Muscle of leg (tissue), 11 donors: ENCODE data around the gene FPGS. TPM values are rescaled to one million over a fixed set of nuclear protein-coding genes. Genes with fewer than 3 reads are reported as not detected.

Experiments
- DNase-seq: peaks from one replicate; pipeline ENCODE4 v3.0.0; 2013
- H3K27ac ChIP-seq: one replicate; pipeline ENCODE4 v1.5.1; 2013; ENCODE audit warnings: mild to moderate bottlenecking, low read length, control low read depth
- H3K27me3 ChIP-seq: one replicate; pipeline ENCODE4 v1.6.1; 2013; ENCODE audit warnings: low read length; ENCODE audit not compliant: control insufficient read depth, insufficient read depth
- H3K36me3 ChIP-seq: one replicate; pipeline ENCODE4 v1.6.1; 2013; ENCODE audit warnings: low read length; ENCODE audit not compliant: control insufficient read depth, insufficient read depth
- H3K4me1 ChIP-seq: one replicate; pipeline ENCODE4 v1.6.1; 2013; ENCODE audit warnings: low read length; ENCODE audit not compliant: control insufficient read depth, insufficient read depth
- H3K4me3 ChIP-seq: one replicate; pipeline ENCODE4 v1.5.1; 2013; ENCODE audit warnings: low read length, control low read depth
- H3K9me3 ChIP-seq: replicated peaks from 2 replicates; pipeline ENCODE4 v1.6.1; 2013; ENCODE audit warnings: low read depth, low read length; ENCODE audit not compliant: control insufficient read depth
- WGBS: methylation state at CpG from one replicate; pipeline ENCODE4 v1.1.5; 2013; ENCODE audit warnings: missing lambda C conversion rate; ENCODE audit not compliant: insufficient coverage; 5-methylcytosine and 5-hydroxymethylcytosine counted together
- polyA plus RNA-seq, 8 donors: library from polyadenylated mRNA; unstranded; fragments of 120-200 nt; gene quantifications; one replicate each; pipeline versions ENCODE4 v1.2.1 to v1.2.3, GENCODE V29; 2013; ENCODE audit warnings: inconsistent platforms in 1 of 8, low replicate concordance in 1 of 8; ENCODE audit not compliant: insufficient read length in 8 of 8, insufficient read depth in 1 of 8
- total RNA-seq: library from RNA; stranded (reverse); fragments of 120-200 nt; gene quantifications from one replicate; pipeline ENCODE4 v1.2.4, GENCODE V29; 2013

The FPGS gene
- total and polyA plus RNA-seq, 9 donors: 34.7 to 52.4 (median 43.6) TPM

- Histone ChIP-seq H3K4me1 (peaks cover 59% of the 10 kb centered on the region), H3K27ac (no peak overlapping the region)
- DNase-seq: no peak
Measured at GRCh38 chr9:127860260-127860659, 57.6 kb downstream of the FPGS start.

DNA sequence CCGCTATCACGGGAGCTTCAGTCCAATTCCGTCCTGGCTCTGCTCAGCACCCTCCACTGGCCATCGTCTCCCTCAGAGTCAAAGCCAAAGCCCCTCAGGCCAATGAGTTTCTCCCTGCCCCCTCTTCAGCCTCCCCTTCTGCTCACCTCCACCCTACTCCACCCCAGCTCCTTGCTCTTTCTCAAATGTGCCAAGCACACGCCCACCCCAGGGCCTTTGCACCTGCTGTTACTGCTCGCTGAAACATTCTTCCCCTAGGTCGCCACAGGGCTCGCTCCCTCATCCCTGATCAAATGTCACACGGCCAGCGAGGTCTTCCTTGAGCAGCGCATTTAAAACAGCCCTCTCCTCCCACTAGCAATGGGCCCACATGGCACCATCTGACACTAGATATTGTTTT is 58.1 kb downstream of the FPGS start:
- H3K36me3 ChIP-seq: peaks cover under 1% of the 10 kb centered on the region

More at GRCh38 chr9:127860260-127860659, 57.6 kb downstream of the FPGS start:
- 33% methylated on average over 8 of the region's 8 CpGs for WGBS
- H3K36me3 ChIP-seq: no peaks in the 10 kb centered on the region
- no peaks in the 10 kb centered on the region for H3K27me3 ChIP-seq
- no peak overlapping the region for H3K4me3 ChIP-seq
- no peaks in the 10 kb centered on the region for H3K9me3 ChIP-seq

DNA sequence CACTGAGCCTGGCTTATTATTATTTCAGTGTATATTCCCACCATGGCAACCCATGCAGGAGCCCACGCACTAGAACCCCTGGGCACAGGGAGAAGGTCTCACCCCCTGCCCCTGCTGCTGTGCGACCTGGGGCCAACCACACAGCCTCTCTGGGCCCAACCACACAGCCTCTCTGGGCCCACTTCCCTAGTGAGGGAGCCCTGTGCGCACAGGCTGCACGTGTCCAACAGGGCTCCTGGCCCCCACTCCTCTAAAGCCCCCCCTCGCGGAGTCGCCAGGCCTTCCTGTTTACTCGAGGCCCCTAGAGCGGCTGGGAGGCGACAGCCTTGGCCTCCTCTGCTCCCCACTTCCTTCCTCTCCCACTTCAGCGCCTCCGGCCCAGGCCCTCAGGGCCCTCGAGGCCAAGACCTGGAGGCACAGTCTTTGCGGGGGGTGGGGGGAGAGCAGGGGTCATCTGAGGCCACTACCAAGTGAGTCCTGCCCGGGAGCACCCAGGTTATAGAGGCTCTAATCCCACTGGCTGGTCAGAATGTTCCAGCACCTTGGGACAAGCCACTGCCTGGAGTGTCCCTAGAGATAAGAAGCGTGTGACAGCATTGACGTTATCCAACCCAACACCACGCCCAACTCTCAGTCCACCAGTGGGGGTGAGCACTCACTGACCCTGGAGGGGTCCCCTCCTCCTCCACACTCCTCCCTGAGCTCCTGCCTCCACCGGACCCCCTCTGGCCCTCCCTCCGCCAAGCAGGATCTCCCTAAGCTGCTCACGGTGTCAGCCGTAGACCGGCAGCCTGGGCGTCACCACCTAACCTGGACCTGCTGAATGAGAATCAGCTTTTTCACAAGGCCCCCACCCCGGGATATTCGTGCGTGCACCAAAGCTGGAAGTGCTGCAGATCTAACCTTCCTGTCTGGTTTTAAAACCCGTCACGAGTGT is 59.7 kb downstream of the FPGS start:
- WGBS: 32% methylated on average over 19 of the region's 29 CpGs
- H3K9me3 ChIP-seq: no peaks in the 10 kb centered on the region
- H3K4me3 ChIP-seq: no peak overlapping the region
- H3K27me3 ChIP-seq: no peaks in the 10 kb centered on the region
- peak; percentile 87 for DNase-seq
- peak overlapping the region; percentile 69 for H3K27ac ChIP-seq
- H3K36me3 ChIP-seq: peaks cover 11% of the 10 kb centered on the region
- peaks cover 45% of the 10 kb centered on the region for H3K4me1 ChIP-seq

More for the DNA sequence above, 58.1 kb downstream of the FPGS start:
- H3K4me1 ChIP-seq: peaks cover 59% of the 10 kb centered on the region
- 85% methylated on average over 8 of the region's 11 CpGs for WGBS
- H3K4me3 ChIP-seq: no peak overlapping the region
- no peaks in the 10 kb centered on the region for H3K9me3 ChIP-seq
- no peak overlapping the region for H3K27ac ChIP-seq
- no peaks in the 10 kb centered on the region for H3K27me3 ChIP-seq
- no peak for DNase-seq

- H3K36me3 ChIP-seq: peaks cover 20% of the 10 kb centered on the region
- no peak for DNase-seq
- no peak overlapping the region for H3K4me3 ChIP-seq
- no peaks in the 10 kb centered on the region for H3K27me3 ChIP-seq
- no peak overlapping the region for H3K27ac ChIP-seq
- H3K9me3 ChIP-seq: no peaks in the 10 kb centered on the region
- H3K4me1 ChIP-seq: peaks cover 37% of the 10 kb centered on the region
- 45% methylated on average over 8 of the region's 13 CpGs for WGBS
Measured at GRCh38 chr9:127863191-127863621, 60.5 kb downstream of the FPGS start.

Other genes with a start within 250 kb of the FPGS start
- gene STXBP1, start 190.6 kb upstream of the FPGS start, total RNA-seq: 5.3 TPM
- gene STXBP1, start 190.6 kb upstream of the FPGS start, polyA plus RNA-seq: 10 to 100 TPM; 11.9 to 19.5 (median 13.4) TPM
- gene CFAP157, start 95.9 kb upstream of the FPGS start, total RNA-seq: not detected
- 1 to 10 TPM in 6 of 8 donors, under 1 TPM in 2; 0.84 to 2.4 (median 1.3) TPM for gene CFAP157, start 95.9 kb upstream of the FPGS start, polyA plus RNA-seq
- gene PTRH1, start 87.2 kb upstream of the FPGS start, total RNA-seq: 9.4 TPM
- gene PTRH1, start 87.2 kb upstream of the FPGS start, polyA plus RNA-seq: 10 to 100 TPM in 1 of 8 donors, 1 to 10 TPM in 7; 7.5 to 11.1 (median 9.1) TPM
- not detected for gene TTC16, start 86.8 kb upstream of the FPGS start, total RNA-seq
- gene TTC16, start 86.8 kb upstream of the FPGS start, polyA plus RNA-seq: under 1 TPM in 5 of 8 donors, not detected in 3; 0.02 to 0.08 (median 0.07) TPM
- gene TOR2A, start 67.6 kb upstream of the FPGS start, total RNA-seq: 3.7 TPM
- 10 to 100 TPM in 2 of 8 donors, 1 to 10 TPM in 6; 8.7 to 10.0 (median 9.2) TPM for gene TOR2A, start 67.6 kb upstream of the FPGS start, polyA plus RNA-seq
- gene SH2D3C, start 24.2 kb upstream of the FPGS start, total RNA-seq: 12.4 TPM
- gene SH2D3C, start 24.2 kb upstream of the FPGS start, polyA plus RNA-seq: 10 to 100 TPM; 17.2 to 22.5 (median 20.2) TPM
- gene CDK9, start 16.8 kb upstream of the FPGS start, total RNA-seq: 28.4 TPM
- gene CDK9, start 16.8 kb upstream of the FPGS start, polyA plus RNA-seq: 10 to 100 TPM; 41.3 to 60.5 (median 51.9) TPM
- 9.3 TPM for gene ENG, start 51.8 kb downstream of the FPGS start, total RNA-seq
- gene ENG, start 51.8 kb downstream of the FPGS start, polyA plus RNA-seq: 10 to 100 TPM; 53.3 to 77.3 (median 61.4) TPM
- gene AK1, start 74.8 kb downstream of the FPGS start, total RNA-seq: 921 TPM
- gene AK1, start 74.8 kb downstream of the FPGS start, polyA plus RNA-seq: 1,000 to 10,000 TPM in 5 of 8 donors, 100 to 1,000 TPM in 3; 579 to 1,396 (median 1,101) TPM
- 44.9 TPM for gene ST6GALNAC6, start 96.7 kb downstream of the FPGS start, total RNA-seq
- gene ST6GALNAC6, start 96.7 kb downstream of the FPGS start, polyA plus RNA-seq: 10 to 100 TPM; 35.9 to 60.6 (median 49.0) TPM
- 21.0 TPM for gene ST6GALNAC4, start 114.2 kb downstream of the FPGS start, total RNA-seq
- gene ST6GALNAC4, start 114.2 kb downstream of the FPGS start, polyA plus RNA-seq: 10 to 100 TPM; 23.2 to 41.0 (median 31.2) TPM
- 0.49 TPM for gene PIP5KL1, start 127.9 kb downstream of the FPGS start, total RNA-seq
- 1 to 10 TPM in 7 of 8 donors, under 1 TPM in 1; 0.42 to 3.5 (median 2.3) TPM for gene PIP5KL1, start 127.9 kb downstream of the FPGS start, polyA plus RNA-seq
- gene DPM2, start 135.0 kb downstream of the FPGS start, total RNA-seq: 16.7 TPM
- gene DPM2, start 135.0 kb downstream of the FPGS start, polyA plus RNA-seq: 10 to 100 TPM; 20.0 to 26.8 (median 23.6) TPM
- gene EEIG1, start 178.1 kb downstream of the FPGS start, total RNA-seq: 5.1 TPM
- gene EEIG1, start 178.1 kb downstream of the FPGS start, polyA plus RNA-seq: 10 to 100 TPM; 12.3 to 23.5 (median 16.3) TPM